SK-N-SH treated with all-trans-retinoic acid at 6 μM for 48 hours (cell line): Measurements from ENCODE around the gene SLC8A2.

Source experiments
- ATAC-seq: fragments of 200-7000 bp; cut with Tn5 transposase; 3 replicates; pipeline ENCODE4 v1.9.1; 2020; ENCODE audit warnings: mild to moderate bottlenecking, moderate library complexity
- BACH2 ChIP-seq: fragments of 250-450 bp; sonication (Bioruptor Pico); IDR thresholded peaks from 2 replicates; pipeline ENCODE4 v1.9.0; 2021; ENCODE audit warnings: mild to moderate bottlenecking, borderline replicate concordance
- CSDC2 ChIP-seq: fragments of 250-450 bp; sonication (Bioruptor Pico); IDR thresholded peaks from 2 replicates; pipeline ENCODE4 v1.5.0; 2020; ENCODE audit warnings: mild to moderate bottlenecking, moderate library complexity
- ESRRG ChIP-seq: fragments of 250-450 bp; sonication (Bioruptor Pico); IDR thresholded peaks from 2 replicates; pipeline ENCODE4 v1.6.1; 2021; ENCODE audit warnings: mild to moderate bottlenecking
- GLIS3 ChIP-seq: fragments of 250-450 bp; sonication (Bioruptor Pico); IDR thresholded peaks from 2 replicates; pipeline ENCODE4 v1.5.0; 2020; ENCODE audit warnings: mild to moderate bottlenecking, moderate library complexity
- ISL1 ChIP-seq: fragments of 250-450 bp; sonication (Bioruptor Pico); IDR thresholded peaks from 2 replicates; pipeline ENCODE4 v2.1.2; 2022; ENCODE audit warnings: mild to moderate bottlenecking, moderate library complexity
- OSR1 ChIP-seq: fragments of 250-450 bp; sonication (Bioruptor Pico); IDR thresholded peaks from 2 replicates; pipeline ENCODE4 v1.8.0; 2022; ENCODE audit warnings: moderate library complexity, mild to moderate bottlenecking, inconsistent platforms
- PPARA ChIP-seq: fragments of 250-450 bp; sonication (Bioruptor Pico); IDR thresholded peaks from 2 replicates; pipeline ENCODE4 v1.5.0; 2020; ENCODE audit warnings: mild to moderate bottlenecking, borderline replicate concordance
- RARB ChIP-seq: fragments of 250-450 bp; sonication (Bioruptor Pico); IDR thresholded peaks from 2 replicates; pipeline ENCODE4 v1.8.0; 2021; ENCODE audit warnings: mild to moderate bottlenecking, moderate library complexity
- SNAI2 ChIP-seq: fragments of 250-450 bp; sonication (Bioruptor Pico); IDR thresholded peaks from 2 replicates; pipeline ENCODE4 v1.5.0; 2020; ENCODE audit warnings: mild to moderate bottlenecking, moderate library complexity
- TCF4 ChIP-seq: fragments of 250-450 bp; sonication (Bioruptor Pico); IDR thresholded peaks from 2 replicates; pipeline ENCODE4 v1.8.0; 2021; ENCODE audit warnings: mild to moderate bottlenecking, moderate library complexity, borderline replicate concordance
- TOX ChIP-seq: fragments of 250-450 bp; sonication (Bioruptor Pico); IDR thresholded peaks from 2 replicates; pipeline ENCODE4 v1.8.0; 2021; ENCODE audit warnings: mild to moderate bottlenecking, moderate library complexity, borderline replicate concordance
- ZC3H10 ChIP-seq: fragments of 250-450 bp; sonication (Bioruptor Pico); IDR thresholded peaks from 2 replicates; pipeline ENCODE4 v1.5.1; 2021; ENCODE audit warnings: mild to moderate bottlenecking, moderate library complexity
- ZFP3 ChIP-seq: fragments of 250-450 bp; sonication (Bioruptor Pico); IDR thresholded peaks from 2 replicates; pipeline ENCODE4 v1.5.0; 2020; ENCODE audit warnings: mild to moderate bottlenecking, moderate library complexity
- ZFP30 ChIP-seq: fragments of 450-650 bp; formaldehyde crosslinking; IDR thresholded peaks from 2 replicates; pipeline ENCODE4 v1.5.0; 2022; ENCODE audit warnings: mild to moderate bottlenecking, moderate library complexity
- ZNF565 ChIP-seq: fragments of 450-650 bp; formaldehyde crosslinking; conservative IDR thresholded peaks from 2 replicates; pipeline ENCODE4 v1.5.0; 2020; ENCODE audit warnings: low read depth, mild to moderate bottlenecking, moderate library complexity
- ZNF70 ChIP-seq: fragments of 450-650 bp; formaldehyde crosslinking; IDR thresholded peaks from 2 replicates; pipeline ENCODE4 v1.5.0; 2020; ENCODE audit warnings: mild to moderate bottlenecking, moderate library complexity
- ZNF8 ChIP-seq: fragments of 450-650 bp; formaldehyde crosslinking; IDR thresholded peaks from 2 replicates; pipeline ENCODE4 v1.5.0; 2020; ENCODE audit warnings: mild to moderate bottlenecking, moderate library complexity
- TF ChIP-seq, protein P1 (sequence below): fragments of 250-450 bp; sonication (Bioruptor Pico); IDR thresholded peaks from 2 replicates; pipeline ENCODE4 v1.8.0; 2021; ENCODE audit warnings: low read depth, mild to moderate bottlenecking, moderate library complexity, borderline replicate concordance
- TF ChIP-seq, protein P2 (sequence below): fragments of 250-450 bp; sonication (Bioruptor Pico); IDR thresholded peaks from 2 replicates; pipeline ENCODE4 v1.8.0; 2020; ENCODE audit warnings: mild to moderate bottlenecking, moderate library complexity, borderline replicate concordance
- TF ChIP-seq, protein P3 (sequence below): fragments of 250-450 bp; sonication (Bioruptor Pico); IDR thresholded peaks from 2 replicates; pipeline ENCODE4 v1.5.1; 2021; ENCODE audit warnings: mild to moderate bottlenecking, moderate library complexity
- TF ChIP-seq, protein P4 (sequence below): fragments of 250-450 bp; sonication (Bioruptor Pico); IDR thresholded peaks from 2 replicates; pipeline ENCODE4 v1.5.0; 2020; ENCODE audit warnings: mild to moderate bottlenecking, moderate library complexity
- TF ChIP-seq, protein P5 (sequence below): fragments of 250-450 bp; sonication (Bioruptor Pico); IDR thresholded peaks from 2 replicates; pipeline ENCODE4 v1.5.1; 2020; ENCODE audit warnings: low read depth, mild to moderate bottlenecking, moderate library complexity

The SLC8A2 gene

DNA sequence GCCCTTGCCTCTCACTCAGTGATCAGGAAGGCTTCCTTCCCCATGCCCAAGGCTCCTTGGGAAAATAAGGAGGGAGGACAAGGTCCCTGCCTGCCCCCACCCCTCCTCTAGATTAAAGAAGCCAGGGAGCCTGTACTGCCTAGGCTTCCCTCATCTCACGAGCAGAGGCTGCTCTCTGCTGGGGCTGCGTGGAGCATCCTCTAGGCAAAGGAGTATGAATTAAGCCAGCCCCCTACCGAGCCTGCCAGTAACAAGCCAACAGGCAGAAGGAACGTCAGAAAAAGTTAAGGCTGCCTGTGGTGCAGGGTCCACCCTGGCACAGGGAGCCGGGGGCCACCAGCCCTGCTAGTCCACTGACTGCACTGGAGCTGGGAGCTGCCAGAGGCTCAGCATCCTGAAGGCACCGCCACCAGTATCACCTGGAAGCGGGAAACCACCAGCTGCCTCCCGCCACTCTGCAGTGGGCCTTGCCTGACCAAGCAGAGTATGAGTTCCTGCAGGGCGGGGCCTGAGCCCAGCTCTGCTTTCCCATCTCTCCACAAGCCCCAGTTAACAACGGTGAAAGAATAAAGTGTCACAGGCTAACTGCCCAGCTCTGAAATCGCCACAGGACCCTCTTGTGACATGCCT is 36.3 kb upstream of the SLC8A2 start:
- no peak for ATAC-seq
- TF ChIP-seq ESRRG (CRISPR knock-in tag) (no peak), ISL1 (CRISPR knock-in tag) (no peak), PPARA (no peak), ZNF565 (no peak), ZFP30 (no peak), CSDC2 (no peak), TOX (CRISPR knock-in tag) (no peak), SNAI2 (CRISPR knock-in tag) (no peak), RARB (CRISPR knock-in tag) (no peak), GLIS3 (no peak), ZNF8 (no peak), ZNF70 (CRISPR knock-in tag) (no peak), ZC3H10 (no peak)
- TF ChIP-seq, protein P1, sequence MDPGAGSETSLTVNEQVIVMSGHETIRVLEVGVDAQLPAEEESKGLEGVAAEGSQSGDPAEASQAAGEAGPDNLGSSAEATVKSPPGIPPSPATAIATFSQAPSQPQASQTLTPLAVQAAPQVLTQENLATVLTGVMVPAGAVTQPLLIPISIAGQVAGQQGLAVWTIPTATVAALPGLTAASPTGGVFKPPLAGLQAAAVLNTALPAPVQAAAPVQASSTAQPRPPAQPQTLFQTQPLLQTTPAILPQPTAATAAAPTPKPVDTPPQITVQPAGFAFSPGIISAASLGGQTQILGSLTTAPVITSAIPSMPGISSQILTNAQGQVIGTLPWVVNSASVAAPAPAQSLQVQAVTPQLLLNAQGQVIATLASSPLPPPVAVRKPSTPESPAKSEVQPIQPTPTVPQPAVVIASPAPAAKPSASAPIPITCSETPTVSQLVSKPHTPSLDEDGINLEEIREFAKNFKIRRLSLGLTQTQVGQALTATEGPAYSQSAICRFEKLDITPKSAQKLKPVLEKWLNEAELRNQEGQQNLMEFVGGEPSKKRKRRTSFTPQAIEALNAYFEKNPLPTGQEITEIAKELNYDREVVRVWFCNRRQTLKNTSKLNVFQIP (CRISPR knock-in tag): no peak
- TF ChIP-seq, protein P2, sequence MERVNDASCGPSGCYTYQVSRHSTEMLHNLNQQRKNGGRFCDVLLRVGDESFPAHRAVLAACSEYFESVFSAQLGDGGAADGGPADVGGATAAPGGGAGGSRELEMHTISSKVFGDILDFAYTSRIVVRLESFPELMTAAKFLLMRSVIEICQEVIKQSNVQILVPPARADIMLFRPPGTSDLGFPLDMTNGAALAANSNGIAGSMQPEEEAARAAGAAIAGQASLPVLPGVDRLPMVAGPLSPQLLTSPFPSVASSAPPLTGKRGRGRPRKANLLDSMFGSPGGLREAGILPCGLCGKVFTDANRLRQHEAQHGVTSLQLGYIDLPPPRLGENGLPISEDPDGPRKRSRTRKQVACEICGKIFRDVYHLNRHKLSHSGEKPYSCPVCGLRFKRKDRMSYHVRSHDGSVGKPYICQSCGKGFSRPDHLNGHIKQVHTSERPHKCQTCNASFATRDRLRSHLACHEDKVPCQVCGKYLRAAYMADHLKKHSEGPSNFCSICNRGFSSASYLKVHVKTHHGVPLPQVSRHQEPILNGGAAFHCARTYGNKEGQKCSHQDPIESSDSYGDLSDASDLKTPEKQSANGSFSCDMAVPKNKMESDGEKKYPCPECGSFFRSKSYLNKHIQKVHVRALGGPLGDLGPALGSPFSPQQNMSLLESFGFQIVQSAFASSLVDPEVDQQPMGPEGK: no peak
- TF ChIP-seq, all 23 proteins: peak for 0

DNA sequence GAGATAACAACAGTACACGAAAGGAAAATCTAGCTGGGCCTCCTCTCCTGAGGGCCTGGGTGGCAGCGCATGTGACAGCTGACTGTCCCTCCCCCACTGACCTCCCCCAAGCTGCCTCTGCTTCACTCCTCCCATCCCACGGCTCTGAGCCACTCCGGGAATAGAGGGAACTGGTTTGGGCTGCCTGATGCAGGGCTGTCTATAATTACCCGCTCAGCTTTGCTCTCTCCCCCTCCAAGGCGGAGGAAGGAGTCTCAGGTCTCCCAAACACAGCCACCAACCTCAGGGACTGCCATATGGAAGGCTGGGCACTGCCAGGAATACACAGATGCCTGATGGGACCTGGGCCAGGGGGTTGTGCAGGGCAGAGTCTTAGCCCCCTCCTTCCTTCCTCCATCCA is 35.3 kb upstream of the SLC8A2 start:
- TF ChIP-seq TOX (CRISPR knock-in tag) (no peak), ZNF565 (no peak), TCF4 (no peak), ZNF70 (CRISPR knock-in tag) (no peak), SNAI2 (CRISPR knock-in tag) (no peak), OSR1 (CRISPR knock-in tag) (no peak)
- TF ChIP-seq, protein P3, sequence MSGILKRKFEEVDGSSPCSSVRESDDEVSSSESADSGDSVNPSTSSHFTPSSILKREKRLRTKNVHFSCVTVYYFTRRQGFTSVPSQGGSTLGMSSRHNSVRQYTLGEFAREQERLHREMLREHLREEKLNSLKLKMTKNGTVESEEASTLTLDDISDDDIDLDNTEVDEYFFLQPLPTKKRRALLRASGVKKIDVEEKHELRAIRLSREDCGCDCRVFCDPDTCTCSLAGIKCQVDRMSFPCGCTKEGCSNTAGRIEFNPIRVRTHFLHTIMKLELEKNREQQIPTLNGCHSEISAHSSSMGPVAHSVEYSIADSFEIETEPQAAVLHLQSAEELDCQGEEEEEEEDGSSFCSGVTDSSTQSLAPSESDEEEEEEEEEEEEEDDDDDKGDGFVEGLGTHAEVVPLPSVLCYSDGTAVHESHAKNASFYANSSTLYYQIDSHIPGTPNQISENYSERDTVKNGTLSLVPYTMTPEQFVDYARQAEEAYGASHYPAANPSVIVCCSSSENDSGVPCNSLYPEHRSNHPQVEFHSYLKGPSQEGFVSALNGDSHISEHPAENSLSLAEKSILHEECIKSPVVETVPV: no peak
- TF ChIP-seq, protein P4, sequence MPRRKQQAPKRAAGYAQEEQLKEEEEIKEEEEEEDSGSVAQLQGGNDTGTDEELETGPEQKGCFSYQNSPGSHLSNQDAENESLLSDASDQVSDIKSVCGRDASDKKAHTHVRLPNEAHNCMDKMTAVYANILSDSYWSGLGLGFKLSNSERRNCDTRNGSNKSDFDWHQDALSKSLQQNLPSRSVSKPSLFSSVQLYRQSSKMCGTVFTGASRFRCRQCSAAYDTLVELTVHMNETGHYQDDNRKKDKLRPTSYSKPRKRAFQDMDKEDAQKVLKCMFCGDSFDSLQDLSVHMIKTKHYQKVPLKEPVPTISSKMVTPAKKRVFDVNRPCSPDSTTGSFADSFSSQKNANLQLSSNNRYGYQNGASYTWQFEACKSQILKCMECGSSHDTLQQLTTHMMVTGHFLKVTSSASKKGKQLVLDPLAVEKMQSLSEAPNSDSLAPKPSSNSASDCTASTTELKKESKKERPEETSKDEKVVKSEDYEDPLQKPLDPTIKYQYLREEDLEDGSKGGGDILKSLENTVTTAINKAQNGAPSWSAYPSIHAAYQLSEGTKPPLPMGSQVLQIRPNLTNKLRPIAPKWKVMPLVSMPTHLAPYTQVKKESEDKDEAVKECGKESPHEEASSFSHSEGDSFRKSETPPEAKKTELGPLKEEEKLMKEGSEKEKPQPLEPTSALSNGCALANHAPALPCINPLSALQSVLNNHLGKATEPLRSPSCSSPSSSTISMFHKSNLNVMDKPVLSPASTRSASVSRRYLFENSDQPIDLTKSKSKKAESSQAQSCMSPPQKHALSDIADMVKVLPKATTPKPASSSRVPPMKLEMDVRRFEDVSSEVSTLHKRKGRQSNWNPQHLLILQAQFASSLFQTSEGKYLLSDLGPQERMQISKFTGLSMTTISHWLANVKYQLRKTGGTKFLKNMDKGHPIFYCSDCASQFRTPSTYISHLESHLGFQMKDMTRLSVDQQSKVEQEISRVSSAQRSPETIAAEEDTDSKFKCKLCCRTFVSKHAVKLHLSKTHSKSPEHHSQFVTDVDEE (CRISPR knock-in tag): no peak
- TF ChIP-seq, protein P1 (CRISPR knock-in tag): no peak
- no peak for ATAC-seq

DNA sequence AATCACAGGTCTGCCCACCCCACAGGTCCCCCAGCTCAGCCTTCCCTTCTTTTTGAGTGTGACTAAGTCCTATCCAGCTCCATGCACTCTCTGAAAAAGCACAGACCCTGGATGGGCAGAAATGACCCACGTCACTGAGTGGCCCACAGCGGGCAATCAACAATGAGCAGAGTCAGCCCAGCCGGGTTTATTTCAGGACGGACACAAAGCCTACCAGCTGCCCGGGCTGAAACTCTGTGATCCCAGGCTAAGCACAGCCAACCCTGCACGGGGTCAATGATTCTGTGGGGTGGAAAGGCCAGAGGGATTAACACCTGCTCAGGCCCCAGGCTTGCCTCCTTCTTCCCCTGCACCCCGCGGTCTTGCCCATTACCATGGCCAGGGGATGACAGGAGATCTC is 34.8 kb upstream of the SLC8A2 start:
- ATAC-seq: no peak
- TF ChIP-seq SNAI2 (CRISPR knock-in tag) (no peak), RARB (CRISPR knock-in tag) (no peak), ZFP3 (CRISPR knock-in tag) (no peak), ISL1 (CRISPR knock-in tag) (no peak), TCF4 (no peak), ZFP30 (no peak), GLIS3 (no peak), BACH2 (CRISPR knock-in tag) (no peak), OSR1 (CRISPR knock-in tag) (no peak), TOX (CRISPR knock-in tag) (no peak), ESRRG (CRISPR knock-in tag) (no peak), ZNF70 (CRISPR knock-in tag) (no peak), ZNF565 (no peak)
- TF ChIP-seq, protein P5, sequence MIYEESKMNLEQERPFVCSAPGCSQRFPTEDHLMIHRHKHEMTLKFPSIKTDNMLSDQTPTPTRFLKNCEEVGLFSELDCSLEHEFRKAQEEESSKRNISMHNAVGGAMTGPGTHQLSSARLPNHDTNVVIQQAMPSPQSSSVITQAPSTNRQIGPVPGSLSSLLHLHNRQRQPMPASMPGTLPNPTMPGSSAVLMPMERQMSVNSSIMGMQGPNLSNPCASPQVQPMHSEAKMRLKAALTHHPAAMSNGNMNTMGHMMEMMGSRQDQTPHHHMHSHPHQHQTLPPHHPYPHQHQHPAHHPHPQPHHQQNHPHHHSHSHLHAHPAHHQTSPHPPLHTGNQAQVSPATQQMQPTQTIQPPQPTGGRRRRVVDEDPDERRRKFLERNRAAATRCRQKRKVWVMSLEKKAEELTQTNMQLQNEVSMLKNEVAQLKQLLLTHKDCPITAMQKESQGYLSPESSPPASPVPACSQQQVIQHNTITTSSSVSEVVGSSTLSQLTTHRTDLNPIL (CRISPR knock-in tag): no peak
- TF ChIP-seq, protein P3: no peak
- TF ChIP-seq, protein P4 (CRISPR knock-in tag): no peak
